ENCODE data around the gene ADAT1.

DNA sequence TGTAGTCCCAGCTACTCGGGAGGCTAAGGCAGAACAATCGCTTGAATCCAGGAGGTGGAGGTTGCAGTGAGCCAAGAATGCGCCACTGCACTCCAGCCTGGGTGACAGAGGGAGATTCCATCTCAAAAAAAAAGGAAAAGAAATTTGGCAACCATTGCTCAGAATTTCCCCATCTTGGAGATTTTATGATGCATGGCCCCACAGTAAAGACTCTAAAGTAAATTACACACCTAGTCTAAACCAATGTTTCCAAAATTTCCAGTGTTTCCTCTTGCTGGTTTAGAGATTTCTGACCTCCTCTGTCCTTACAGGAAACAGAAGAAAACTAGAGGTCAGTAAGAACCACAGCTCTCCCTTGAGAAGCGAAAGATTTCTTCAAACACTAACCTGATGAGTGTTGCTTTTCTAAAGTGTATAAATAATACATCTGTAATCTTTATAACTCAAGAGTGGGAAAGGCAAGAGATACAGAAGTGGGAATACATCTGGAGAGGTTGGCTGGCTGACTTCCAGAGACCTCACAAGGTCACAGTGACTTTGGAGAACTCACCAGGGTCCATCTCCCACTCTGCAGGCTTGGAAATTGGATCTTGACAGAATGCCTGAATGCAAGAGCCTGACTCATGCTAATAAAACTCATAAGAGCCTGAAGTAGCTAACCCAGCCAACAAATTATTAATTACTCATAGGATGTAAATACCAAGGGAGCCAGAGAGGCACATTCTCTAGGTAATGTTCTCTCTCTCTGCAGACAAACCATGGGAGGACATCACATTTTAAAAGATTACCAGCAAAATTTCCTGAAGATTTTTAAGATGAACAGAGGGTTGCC lies 8.8 kb downstream of the ADAT1 start:
- TF ChIP-seq, protein P1, sequence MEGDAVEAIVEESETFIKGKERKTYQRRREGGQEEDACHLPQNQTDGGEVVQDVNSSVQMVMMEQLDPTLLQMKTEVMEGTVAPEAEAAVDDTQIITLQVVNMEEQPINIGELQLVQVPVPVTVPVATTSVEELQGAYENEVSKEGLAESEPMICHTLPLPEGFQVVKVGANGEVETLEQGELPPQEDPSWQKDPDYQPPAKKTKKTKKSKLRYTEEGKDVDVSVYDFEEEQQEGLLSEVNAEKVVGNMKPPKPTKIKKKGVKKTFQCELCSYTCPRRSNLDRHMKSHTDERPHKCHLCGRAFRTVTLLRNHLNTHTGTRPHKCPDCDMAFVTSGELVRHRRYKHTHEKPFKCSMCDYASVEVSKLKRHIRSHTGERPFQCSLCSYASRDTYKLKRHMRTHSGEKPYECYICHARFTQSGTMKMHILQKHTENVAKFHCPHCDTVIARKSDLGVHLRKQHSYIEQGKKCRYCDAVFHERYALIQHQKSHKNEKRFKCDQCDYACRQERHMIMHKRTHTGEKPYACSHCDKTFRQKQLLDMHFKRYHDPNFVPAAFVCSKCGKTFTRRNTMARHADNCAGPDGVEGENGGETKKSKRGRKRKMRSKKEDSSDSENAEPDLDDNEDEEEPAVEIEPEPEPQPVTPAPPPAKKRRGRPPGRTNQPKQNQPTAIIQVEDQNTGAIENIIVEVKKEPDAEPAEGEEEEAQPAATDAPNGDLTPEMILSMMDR (IDR thresholded peaks at IDR 0.05 in 4 of 5, conservative IDR thresholded peaks at IDR 0.05 in 1 of 5): no peak
- no peak for TF ChIP-seq POLR2A (IDR thresholded peaks at IDR 0.05)
